Lower leg skin (tissue), 3 donors: ENCODE data around the gene INHBC.

ENCODE experiments used
- POLR2A ChIP-seq, 2 donors: fragments of 450-650 bp; IDR thresholded peaks; one replicate each; pipeline ENCODE4 v1.6.1; 2016 to 2017; ENCODE audit warnings: antibody characterized with exemption in 2 of 2, mild to moderate bottlenecking in 1 of 2, moderate library complexity in 1 of 2
- TF ChIP-seq, protein P1 (sequence below), 3 donors: fragments of 450-650 bp; IDR thresholded peaks; one replicate each; pipeline ENCODE4 v1.5.1; 2016; ENCODE audit warnings: antibody characterized with exemption in 3 of 3, mild to moderate bottlenecking in 3 of 3, moderate library complexity in 2 of 3

DNA sequence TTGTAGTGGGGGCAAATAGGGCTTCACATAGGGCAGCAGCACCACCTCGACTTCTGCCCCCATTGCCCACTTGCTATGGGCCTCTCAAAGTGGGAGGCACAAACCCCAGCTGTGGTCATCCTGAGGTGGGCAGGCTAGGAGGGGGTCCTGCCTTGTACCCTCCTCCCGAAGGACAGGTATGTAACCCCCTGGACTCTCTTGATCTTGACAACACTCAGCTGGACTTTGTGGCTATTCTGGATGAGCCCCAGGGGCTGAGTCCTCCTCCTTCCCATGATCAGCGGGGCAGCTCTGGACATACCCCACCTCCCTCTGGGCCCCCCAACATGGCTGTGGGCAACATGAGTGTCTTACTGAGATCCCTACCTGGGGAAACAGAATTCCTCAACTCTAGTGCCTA is 37.1 kb downstream of the INHBC start:
- TF ChIP-seq, protein P1, sequence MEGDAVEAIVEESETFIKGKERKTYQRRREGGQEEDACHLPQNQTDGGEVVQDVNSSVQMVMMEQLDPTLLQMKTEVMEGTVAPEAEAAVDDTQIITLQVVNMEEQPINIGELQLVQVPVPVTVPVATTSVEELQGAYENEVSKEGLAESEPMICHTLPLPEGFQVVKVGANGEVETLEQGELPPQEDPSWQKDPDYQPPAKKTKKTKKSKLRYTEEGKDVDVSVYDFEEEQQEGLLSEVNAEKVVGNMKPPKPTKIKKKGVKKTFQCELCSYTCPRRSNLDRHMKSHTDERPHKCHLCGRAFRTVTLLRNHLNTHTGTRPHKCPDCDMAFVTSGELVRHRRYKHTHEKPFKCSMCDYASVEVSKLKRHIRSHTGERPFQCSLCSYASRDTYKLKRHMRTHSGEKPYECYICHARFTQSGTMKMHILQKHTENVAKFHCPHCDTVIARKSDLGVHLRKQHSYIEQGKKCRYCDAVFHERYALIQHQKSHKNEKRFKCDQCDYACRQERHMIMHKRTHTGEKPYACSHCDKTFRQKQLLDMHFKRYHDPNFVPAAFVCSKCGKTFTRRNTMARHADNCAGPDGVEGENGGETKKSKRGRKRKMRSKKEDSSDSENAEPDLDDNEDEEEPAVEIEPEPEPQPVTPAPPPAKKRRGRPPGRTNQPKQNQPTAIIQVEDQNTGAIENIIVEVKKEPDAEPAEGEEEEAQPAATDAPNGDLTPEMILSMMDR (IDR thresholded peaks at IDR 0.05) = no peak
- TF ChIP-seq POLR2A (IDR thresholded peaks at IDR 0.05) = no peak
